Neural cell (in vitro differentiated cells): ENCODE measurements around the gene HIBADH. TPM values are rescaled to one million over a fixed set of nuclear protein-coding genes. Genes with fewer than 3 reads are reported as not detected.

Experiments
- H2AFZ ChIP-seq: fragments of 200-600, 300-800 bp; sonication (generic), shearing (Covaris generic); 2 replicates; pipeline ENCODE4 v1.6.0; 2014; ENCODE audit warnings: low read depth, mild to moderate bottlenecking, antibody characterized with exemption, low read length, moderate library complexity
- H3F3A ChIP-seq: fragments of 200-600 bp; shearing (Covaris generic); 2 replicates; pipeline ENCODE4 v1.6.1; 2016; ENCODE audit warnings: mild to moderate bottlenecking, moderate library complexity, mixed read lengths, antibody characterized with exemption, low read length; ENCODE audit not compliant: insufficient read depth, poor library complexity, severe bottlenecking
- H3K27ac ChIP-seq: fragments of 200-600, 300-800 bp; sonication (generic), shearing (Covaris generic); 2 replicates; pipeline ENCODE4 v1.5.1; 2014; ENCODE audit warnings: mild to moderate bottlenecking, low read length, moderate library complexity
- H3K27me3 ChIP-seq: fragments of 300-800, 200-600 bp; sonication (generic), shearing (Covaris generic); 2 replicates; pipeline ENCODE4 v1.6.0; 2014; ENCODE audit warnings: mild to moderate bottlenecking, low read depth, low read length, moderate library complexity; ENCODE audit not compliant: insufficient read depth
- H3K36me3 ChIP-seq: fragments of 300-800, 200-600 bp; sonication (generic), shearing (Covaris generic); 2 replicates; pipeline ENCODE4 v1.5.1; 2014; ENCODE audit warnings: mild to moderate bottlenecking, antibody characterized with exemption, low read length, moderate library complexity; ENCODE audit not compliant: insufficient read depth
- H3K4me2 ChIP-seq: fragments of 300-800, 200-600 bp; sonication (generic), shearing (Covaris generic); 2 replicates; pipeline ENCODE4 v1.6.0; 2014; ENCODE audit warnings: mild to moderate bottlenecking, low read length
- H3K4me3 ChIP-seq: fragments of 300-800, 200-600 bp; sonication (generic), shearing (Covaris generic); 2 replicates; pipeline ENCODE4 v1.5.1; 2014; ENCODE audit warnings: mild to moderate bottlenecking, low read length, moderate library complexity
- H3K79me2 ChIP-seq: fragments of 200-600 bp; shearing (Covaris generic); replicated peaks from 2 replicates; pipeline ENCODE4 v1.6.0; 2014; ENCODE audit warnings: mild to moderate bottlenecking, low read length, moderate library complexity; ENCODE audit not compliant: insufficient read depth
- H3K9ac ChIP-seq: fragments of 300-800, 200-600 bp; sonication (generic), shearing (Covaris generic); 2 replicates; pipeline ENCODE4 v1.6.1; 2016; ENCODE audit warnings: mild to moderate bottlenecking, low read length, mixed read lengths
- H3K9me2 ChIP-seq: fragments of 200-600 bp; shearing (Covaris generic); 2 replicates; pipeline ENCODE4 v1.6.1; 2016; ENCODE audit warnings: mild to moderate bottlenecking, low read length, mixed read lengths; ENCODE audit not compliant: insufficient read depth
- H3K9me3 ChIP-seq: fragments of 200-600, 300-800 bp; sonication (generic), shearing (Covaris generic); 2 replicates; pipeline ENCODE4 v1.6.1; 2016; ENCODE audit warnings: mild to moderate bottlenecking, mixed run types, low read length, moderate library complexity, mixed read lengths
- H4K20me1 ChIP-seq: fragments of 200-600 bp; shearing (Covaris generic); 2 replicates; pipeline ENCODE4 v1.6.1; 2016; ENCODE audit warnings: mild to moderate bottlenecking, mixed run types; ENCODE audit not compliant: insufficient read depth
- EP300 ChIP-seq: fragments of 450-650 bp; conservative IDR thresholded peaks from 2 replicates; pipeline ENCODE4 v1.6.1; 2014; ENCODE audit warnings: antibody characterized with exemption, mild to moderate bottlenecking, moderate library complexity; ENCODE audit not compliant: poor library complexity, severe bottlenecking
- EZH2 ChIP-seq: fragments of 200-600, 300-800 bp; shearing (Covaris generic), sonication (generic); IDR thresholded peaks from 2 replicates; pipeline ENCODE4 v1.6.1; 2014; ENCODE audit warnings: antibody characterized with exemption, low read length, borderline replicate concordance, mild to moderate bottlenecking; ENCODE audit not compliant: insufficient read depth, poor library complexity, severe bottlenecking
- MXI1 ChIP-seq: fragments of 450-650 bp; conservative IDR thresholded peaks from 2 replicates; pipeline ENCODE4 v1.6.1; 2014; ENCODE audit warnings: antibody characterized with exemption, mild to moderate bottlenecking; ENCODE audit not compliant: poor library complexity, severe bottlenecking
- POLR2AphosphoS5 ChIP-seq: IDR thresholded peaks from 2 replicates; pipeline ENCODE4 v1.6.1; 2012
- RAD21 ChIP-seq: fragments of 450-650 bp; conservative IDR thresholded peaks from 2 replicates; pipeline ENCODE4 v1.6.1; 2014; ENCODE audit warnings: antibody characterized with exemption, mild to moderate bottlenecking, moderate library complexity
- REST ChIP-seq: IDR thresholded peaks from 2 replicates; pipeline ENCODE4 v1.6.1; 2012; ENCODE audit warnings: borderline replicate concordance
- SMC3 ChIP-seq: fragments of 450-650 bp; conservative IDR thresholded peaks from 2 replicates; pipeline ENCODE4 v1.6.1; 2014; ENCODE audit warnings: antibody characterized with exemption, mild to moderate bottlenecking, moderate library complexity; ENCODE audit not compliant: poor library complexity
- TAF1 ChIP-seq: IDR thresholded peaks from 2 replicates; pipeline ENCODE4 v1.6.1; 2012; ENCODE audit warnings: low read depth
- polyA plus RNA-seq: library from polyadenylated mRNA; depleted of rRNA; stranded (reverse); fragments of >200 nt; gene quantifications from 2 replicates; pipeline ENCODE4 v1.2.3, GENCODE V29; 2014
- TF ChIP-seq, protein P1 (sequence below): fragments of 450-650 bp; IDR thresholded peaks from 2 replicates; pipeline ENCODE4 v1.5.1; 2014; ENCODE audit warnings: antibody characterized with exemption, mild to moderate bottlenecking, moderate library complexity; ENCODE audit not compliant: poor library complexity, severe bottlenecking

HIBADH gene
- polyA plus RNA-seq, 1 donor from 2014 or later: 14.4 TPM

DNA sequence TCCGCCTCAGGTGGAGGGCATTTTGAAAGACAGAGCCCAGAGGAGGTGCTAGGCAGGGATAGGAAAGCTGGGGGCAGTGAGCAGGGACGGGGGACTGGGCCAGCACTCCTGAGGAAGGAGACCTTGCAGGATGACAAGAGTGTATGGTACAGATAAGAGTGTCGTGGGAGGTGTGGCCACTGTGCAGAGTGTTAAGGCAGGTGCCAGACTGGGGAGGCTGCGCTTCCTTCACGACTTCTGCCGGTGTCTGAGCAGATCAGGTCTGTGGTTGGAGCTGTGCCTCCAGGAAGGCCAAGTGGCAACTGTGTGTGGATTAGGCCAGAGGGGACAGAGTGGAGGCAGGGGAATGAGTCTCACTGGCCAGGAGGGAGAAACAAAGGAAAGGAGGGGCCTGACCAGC lies 161.7 kb downstream of the HIBADH start:
- no peak overlapping the region for H3K4me3 ChIP-seq
- no peaks in the 10 kb centered on the region for H3K27me3 ChIP-seq
- no peaks in the 10 kb centered on the region for H4K20me1 ChIP-seq
- no peaks in the 10 kb centered on the region for H3K9me2 ChIP-seq
- no peaks in the 10 kb centered on the region for H3K36me3 ChIP-seq
- H3K27ac ChIP-seq: no peak overlapping the region
- peaks cover 2% of the 10 kb centered on the region for H3K9me3 ChIP-seq
- H3F3A ChIP-seq: no peaks in the 10 kb centered on the region
- TF ChIP-seq POLR2AphosphoS5 (no peak), EP300 (no peak), EZH2 (no peak), SMC3 (no peak), RAD21 (no peak), MXI1 (no peak), REST (no peak), TAF1 (no peak)
- TF ChIP-seq, protein P1, sequence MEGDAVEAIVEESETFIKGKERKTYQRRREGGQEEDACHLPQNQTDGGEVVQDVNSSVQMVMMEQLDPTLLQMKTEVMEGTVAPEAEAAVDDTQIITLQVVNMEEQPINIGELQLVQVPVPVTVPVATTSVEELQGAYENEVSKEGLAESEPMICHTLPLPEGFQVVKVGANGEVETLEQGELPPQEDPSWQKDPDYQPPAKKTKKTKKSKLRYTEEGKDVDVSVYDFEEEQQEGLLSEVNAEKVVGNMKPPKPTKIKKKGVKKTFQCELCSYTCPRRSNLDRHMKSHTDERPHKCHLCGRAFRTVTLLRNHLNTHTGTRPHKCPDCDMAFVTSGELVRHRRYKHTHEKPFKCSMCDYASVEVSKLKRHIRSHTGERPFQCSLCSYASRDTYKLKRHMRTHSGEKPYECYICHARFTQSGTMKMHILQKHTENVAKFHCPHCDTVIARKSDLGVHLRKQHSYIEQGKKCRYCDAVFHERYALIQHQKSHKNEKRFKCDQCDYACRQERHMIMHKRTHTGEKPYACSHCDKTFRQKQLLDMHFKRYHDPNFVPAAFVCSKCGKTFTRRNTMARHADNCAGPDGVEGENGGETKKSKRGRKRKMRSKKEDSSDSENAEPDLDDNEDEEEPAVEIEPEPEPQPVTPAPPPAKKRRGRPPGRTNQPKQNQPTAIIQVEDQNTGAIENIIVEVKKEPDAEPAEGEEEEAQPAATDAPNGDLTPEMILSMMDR: no peak
- H3K4me2 ChIP-seq: no peak overlapping the region
- no peak overlapping the region for H3K9ac ChIP-seq
- H3K79me2 ChIP-seq: no peaks in the 10 kb centered on the region
- H2AFZ ChIP-seq: no peak overlapping the region

GRCh38 chr7:27492224-27492623 lies 170.5 kb downstream of the HIBADH start:
- Histone ChIP-seq H3K9me2 (no peaks in the 10 kb centered on the region), H3K4me3 (no peak overlapping the region), H3K79me2 (no peaks in the 10 kb centered on the region), H3K27me3 (no peaks in the 10 kb centered on the region), H3K9me3 (peaks cover 11% of the 10 kb centered on the region), H3K27ac (no peak overlapping the region), H3K4me2 (no peak overlapping the region), H2AFZ (no peak overlapping the region), H4K20me1 (no peaks in the 10 kb centered on the region), H3F3A (no peaks in the 10 kb centered on the region), H3K9ac (no peak overlapping the region), H3K36me3 (no peaks in the 10 kb centered on the region)
- TF ChIP-seq EP300 (no peak), REST (no peak), RAD21 (no peak), EZH2 (no peak), POLR2AphosphoS5 (no peak), MXI1 (no peak), SMC3 (no peak), TAF1 (no peak)
- TF ChIP-seq, protein P1: no peak
